AG09319 (cell line): ENCODE results near the gene DNAH7.

Source experiments
- DNase-seq: peaks from one replicate; pipeline ENCODE4 v3.0.0-alpha.2; 2010; ENCODE audit warnings: low read depth; ENCODE audit errors: extremely low read depth
- CTCF ChIP-seq: IDR thresholded peaks from 2 replicates; pipeline ENCODE4 v1.5.1; 2011; ENCODE audit warnings: low read depth, mild to moderate bottlenecking, inconsistent platforms, low read length, moderate library complexity

DNAH7 gene

GRCh38 chr2:196068271-196069209 lies at the start of gene DNAH7:
Gene DNAH7, minus strand, starts transcription at chr2:196068837. Its CDS starts 126 bp downstream, at chr2:196068711.
- peak; percentile 62 for DNase-seq
- TF ChIP-seq CTCF: peak; percentile 100

- no peak for DNase-seq
- TF ChIP-seq CTCF: no peak
These were observed 48.6 kb upstream of the DNAH7 start for GRCh38 chr2:196117214-196117705.

- no peak for TF ChIP-seq CTCF
- DNase-seq: peak; percentile 31
These were observed 44.7 kb upstream of the DNAH7 start for GRCh38 chr2:196113061-196113974.

GRCh38 chr2:196112418-196113034 lies 43.9 kb upstream of the DNAH7 start:
- TF ChIP-seq CTCF: no peak
- DNase-seq: peak; percentile 56

GRCh38 chr2:196108604-196109003 lies 40.0 kb upstream of the DNAH7 start:
- TF ChIP-seq CTCF: no peak
- no peak for DNase-seq

GRCh38 chr2:196105951-196106350 lies 37.3 kb upstream of the DNAH7 start:
- no peak for DNase-seq

More at GRCh38 chr2:196105951-196106350, 37.3 kb upstream of the DNAH7 start:
- no peak for TF ChIP-seq CTCF
